Calu3 (cell line): Measurements from ENCODE around the gene AGBL4. TPM values are rescaled to one million over a fixed set of nuclear protein-coding genes. Genes with fewer than 3 reads are reported as not detected.

Experiments used
- Bru-seq: library from RNA; stranded (reverse); fragments of 400-500 nt; gene quantifications from one replicate; lab custom pipeline; 2021; lab: Mats Ljungman, UMichigan
- BruChase-seq, 2 experiments: library from RNA; stranded (reverse); fragments of 400-500 nt; gene quantifications; one replicate each; lab custom pipeline; 2021; lab: Mats Ljungman, UMichigan
- BruUV-seq: library from RNA; stranded (reverse); fragments of 400-500 nt; replicated peaks from 2 replicates; lab custom pipeline; 2021; lab: Mats Ljungman, UMichigan
- CTCF ChIA-PET: fragments of 300-600 bp; sonication (Branson Sonifier 250); formaldehyde crosslinking; loops from one replicate; lab custom pipeline; 2022; ENCODE audit warnings: antibody characterized with exemption; lab: Charles Lee
- DNase-seq: peaks from one replicate; pipeline ENCODE4 v3.0.0; 2022
- H3K27ac Mint-ChIP-seq: one replicate; pipeline ENCODE4 v1.8.0; 2022; ENCODE audit warnings: mixed read lengths; ENCODE audit not compliant: unreplicated experiment
- H3K27me3 Mint-ChIP-seq: one replicate; pipeline ENCODE4 v1.8.0; 2022; ENCODE audit warnings: mixed read lengths; ENCODE audit not compliant: unreplicated experiment
- H3K36me3 Mint-ChIP-seq: one replicate; pipeline ENCODE4 v1.8.0; 2022; ENCODE audit warnings: mild to moderate bottlenecking, moderate library complexity, mixed read lengths; ENCODE audit not compliant: insufficient read depth, unreplicated experiment
- H3K4me1 Mint-ChIP-seq: one replicate; pipeline ENCODE4 v1.8.0; 2022; ENCODE audit warnings: mild to moderate bottlenecking, low read depth, mixed read lengths; ENCODE audit not compliant: unreplicated experiment
- H3K4me3 Mint-ChIP-seq: one replicate; pipeline ENCODE4 v1.8.0; 2022; ENCODE audit warnings: mild to moderate bottlenecking, low read depth, moderate library complexity, mixed read lengths; ENCODE audit not compliant: unreplicated experiment
- H3K9me3 Mint-ChIP-seq: one replicate; pipeline ENCODE4 v1.8.0; 2022; ENCODE audit warnings: low read depth, mixed read lengths; ENCODE audit not compliant: unreplicated experiment
- intact Hi-C: fragments of 100-400 bp; cut with micrococcal nuclease; formaldehyde crosslinking; loops from one replicate; pipeline ENCODE4 v1.10.0; 2022; ENCODE audit not compliant: unreplicated experiment
- long read RNA-seq: library from polyadenylated mRNA; stranded (forward); transcript quantifications from one replicate; pipeline ENCODE4 v2.0.0, GENCODE V29; 2022
- total RNA-seq: library from RNA; stranded (reverse); gene quantifications from 2 replicates; pipeline ENCODE4 v1.2.3, GENCODE V29; 2022
- TF ChIP-seq, protein P1 (sequence below): fragments of 200-600 bp; IDR thresholded peaks from one replicate; pipeline ENCODE4 v1.8.0; 2022; ENCODE audit warnings: antibody characterized with exemption; ENCODE audit not compliant: unreplicated experiment

The AGBL4 gene
- not detected in 2 replicates for total RNA-seq
- percentile 6 among the genes with signal in this experiment for Bru-seq, nascent RNA
- percentile 7 among the genes with signal in this experiment for BruChase-seq, experiment 1, labeled RNA remaining after a 6-hour chase
- percentile 7 among the genes with signal in this experiment for BruChase-seq, experiment 2, labeled RNA remaining after a 2-hour chase
- long read RNA-seq, partial matches to known transcripts: 0 of 1 reads
- long read RNA-seq, other reads (novel, unspliced or antisense): 1 of 1 reads

DNA sequence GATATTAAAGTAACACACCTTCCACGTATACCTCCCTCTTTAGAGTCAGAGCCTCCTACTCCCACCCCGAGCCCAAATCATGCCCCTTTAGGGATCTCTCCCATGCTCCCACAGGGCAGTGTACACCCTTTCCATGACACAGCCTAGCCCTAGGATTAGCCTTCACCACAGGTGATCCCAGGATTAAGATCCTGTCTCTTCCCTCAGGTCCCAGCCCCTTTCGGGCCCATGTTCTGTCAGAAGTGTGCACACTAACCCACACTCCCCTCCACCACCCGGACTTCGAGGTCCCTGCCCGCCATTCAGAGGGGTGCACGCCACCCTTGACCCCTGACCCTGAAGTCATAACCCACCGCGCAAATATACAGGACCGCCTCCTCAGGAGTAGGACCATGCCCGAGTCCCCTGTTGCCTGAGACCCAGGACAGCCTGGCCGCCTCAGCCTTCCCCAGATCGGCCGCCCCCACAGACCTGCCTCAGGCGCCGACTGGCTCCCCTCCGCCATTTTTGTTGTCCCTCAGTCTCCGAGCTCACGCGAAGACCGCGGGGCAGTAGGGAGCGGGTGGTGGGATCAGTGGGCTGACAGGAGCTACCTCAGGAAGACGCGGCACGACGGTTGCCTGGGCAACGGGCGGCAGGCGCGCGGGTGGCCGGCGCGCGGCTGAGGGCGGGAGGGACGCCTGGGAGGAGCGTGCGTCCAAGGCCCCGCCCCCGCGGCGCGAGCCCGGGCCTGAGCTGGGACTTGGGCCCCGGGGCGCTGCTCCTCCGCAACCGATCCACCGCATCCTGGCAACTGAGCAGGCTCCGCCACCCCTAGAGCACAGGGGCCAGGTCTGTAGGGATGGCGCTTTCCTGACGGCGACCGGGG lies at the start of gene AGBL4:
Gene AGBL4 (minus strand): TSS at position 663 of the 868 bp plus-strand sequence.
- H3K27ac Mint-ChIP-seq: no peak within 1 kb of the TSS
- H3K27me3 Mint-ChIP-seq: no peaks in the 10 kb centered on the region
- BruUV-seq: no TSS peak
- CTCF ChIA-PET: no interaction called here
- H3K4me1 Mint-ChIP-seq: no peaks in the 10 kb centered on the region
- H3K4me3 Mint-ChIP-seq: no peak within 1 kb of the TSS
- peaks cover 3% of the 10 kb centered on the region for H3K9me3 Mint-ChIP-seq
- TF ChIP-seq, protein P1, sequence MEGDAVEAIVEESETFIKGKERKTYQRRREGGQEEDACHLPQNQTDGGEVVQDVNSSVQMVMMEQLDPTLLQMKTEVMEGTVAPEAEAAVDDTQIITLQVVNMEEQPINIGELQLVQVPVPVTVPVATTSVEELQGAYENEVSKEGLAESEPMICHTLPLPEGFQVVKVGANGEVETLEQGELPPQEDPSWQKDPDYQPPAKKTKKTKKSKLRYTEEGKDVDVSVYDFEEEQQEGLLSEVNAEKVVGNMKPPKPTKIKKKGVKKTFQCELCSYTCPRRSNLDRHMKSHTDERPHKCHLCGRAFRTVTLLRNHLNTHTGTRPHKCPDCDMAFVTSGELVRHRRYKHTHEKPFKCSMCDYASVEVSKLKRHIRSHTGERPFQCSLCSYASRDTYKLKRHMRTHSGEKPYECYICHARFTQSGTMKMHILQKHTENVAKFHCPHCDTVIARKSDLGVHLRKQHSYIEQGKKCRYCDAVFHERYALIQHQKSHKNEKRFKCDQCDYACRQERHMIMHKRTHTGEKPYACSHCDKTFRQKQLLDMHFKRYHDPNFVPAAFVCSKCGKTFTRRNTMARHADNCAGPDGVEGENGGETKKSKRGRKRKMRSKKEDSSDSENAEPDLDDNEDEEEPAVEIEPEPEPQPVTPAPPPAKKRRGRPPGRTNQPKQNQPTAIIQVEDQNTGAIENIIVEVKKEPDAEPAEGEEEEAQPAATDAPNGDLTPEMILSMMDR: no peak
- no peak for DNase-seq
- intact Hi-C loops: no loop called here
- H3K36me3 Mint-ChIP-seq: no peaks in the 10 kb centered on the region

DNA sequence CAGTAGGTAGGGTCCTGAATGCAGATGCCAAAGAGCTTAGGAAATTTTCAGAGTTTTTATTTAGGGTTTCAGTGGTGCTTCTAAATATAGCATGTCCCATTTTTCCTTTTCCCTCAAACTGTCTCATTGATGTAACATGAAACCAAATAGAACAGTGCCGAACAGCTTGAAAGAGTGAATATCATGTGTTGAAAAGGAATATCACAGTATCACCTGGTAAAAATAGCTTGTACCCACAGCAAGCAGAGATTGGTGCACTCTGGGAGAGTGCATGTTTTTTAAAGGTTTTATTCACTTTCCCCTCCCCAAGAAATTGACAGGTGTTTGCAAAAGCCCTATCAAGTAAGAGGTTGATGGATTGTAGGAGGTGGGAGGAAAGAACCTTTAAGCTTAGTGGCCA lies 43.1 kb upstream of the AGBL4 start:
- H3K4me3 Mint-ChIP-seq: no peak overlapping the region
- intact Hi-C loops: no loop called here

DNA sequence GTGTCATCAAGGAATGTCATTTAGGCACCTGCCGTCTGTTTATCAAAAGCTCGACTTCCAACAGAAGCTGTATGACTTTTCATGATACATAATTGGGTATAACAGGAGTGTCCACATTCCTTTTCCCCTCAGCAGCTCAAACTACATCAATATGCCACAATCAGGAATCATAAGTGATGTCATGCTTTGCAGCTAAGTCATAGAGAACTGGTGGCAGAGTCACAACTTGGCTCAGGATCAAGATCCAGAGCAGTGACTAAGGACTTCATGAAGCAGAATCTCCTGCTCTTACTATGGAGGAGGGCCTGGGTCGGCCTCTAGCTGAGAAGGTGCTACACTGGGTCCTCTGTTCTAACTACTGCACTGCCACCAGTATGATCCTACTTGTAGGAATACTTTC lies 36.5 kb upstream of the AGBL4 start:
- Mint-ChIP-seq H3K4me1 (peaks cover 14% of the 10 kb centered on the region), H3K9me3 (no peaks in the 10 kb centered on the region), H3K36me3 (peaks cover 5% of the 10 kb centered on the region), H3K4me3 (no peak overlapping the region), H3K27me3 (no peaks in the 10 kb centered on the region), H3K27ac (peak overlapping the region; percentile 6)
- CTCF ChIA-PET: interaction anchor here (1.7 kb wide), 1 partner anchor 20 kb away, joined by 3 read pairs; no protein-coding TSS in a partner anchor
- no TSS peak for BruUV-seq
- intact Hi-C loops: no loop called here
- DNase-seq: peak; percentile 67
- TF ChIP-seq, protein P1: no peak

More for the DNA sequence above, 43.1 kb upstream of the AGBL4 start:
- no peak for DNase-seq
- Mint-ChIP-seq H3K36me3 (no peaks in the 10 kb centered on the region), H3K4me1 (no peaks in the 10 kb centered on the region), H3K9me3 (no peaks in the 10 kb centered on the region), H3K27me3 (no peaks in the 10 kb centered on the region), H3K27ac (no peak overlapping the region)
- CTCF ChIA-PET: no interaction called here
- TF ChIP-seq, protein P1: no peak
- no TSS peak for BruUV-seq

DNA sequence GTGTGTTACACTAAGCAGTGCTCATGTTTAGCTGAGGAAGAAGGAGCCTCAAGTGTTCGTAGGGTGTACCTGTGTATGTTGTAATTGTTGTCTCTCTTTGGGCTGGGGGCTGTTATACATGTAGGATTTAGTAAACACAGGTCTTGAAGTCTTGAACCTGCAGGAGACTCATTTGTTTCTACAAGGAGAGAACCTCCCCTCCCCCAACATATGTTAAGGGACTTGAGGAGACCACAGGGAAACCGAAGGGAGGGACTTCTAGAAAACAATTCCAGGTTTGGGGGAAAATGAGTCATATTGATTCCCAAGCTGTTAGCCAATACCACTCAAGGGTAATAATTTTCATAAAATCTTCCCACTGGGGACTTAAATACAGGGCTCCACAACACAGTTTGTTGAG lies 25.0 kb upstream of the AGBL4 start:
- H3K9me3 Mint-ChIP-seq: no peaks in the 10 kb centered on the region
- TF ChIP-seq, protein P1: no peak

More for the DNA sequence above, 25.0 kb upstream of the AGBL4 start:
- no peaks in the 10 kb centered on the region for H3K36me3 Mint-ChIP-seq
- H3K27ac Mint-ChIP-seq: no peak overlapping the region
- H3K4me1 Mint-ChIP-seq: no peaks in the 10 kb centered on the region
- intact Hi-C loops: no loop called here
- no peaks in the 10 kb centered on the region for H3K27me3 Mint-ChIP-seq
- no TSS peak for BruUV-seq
- DNase-seq: no peak
- H3K4me3 Mint-ChIP-seq: no peak overlapping the region
- CTCF ChIA-PET: no interaction called here
